ENCODE measurements around the gene EGFL6. TPM values are rescaled to one million over a fixed set of nuclear protein-coding genes. Genes with fewer than 3 reads are reported as not detected.
"Not testable (repeated sequence)": the region's sequence is repeated elsewhere in the genome, so short reads cannot be mapped to it uniquely, and the experiment has no call there.

Gene EGFL6
- total and polyA plus RNA-seq, 12 donors: 1.00 TPM; not detected in 11

- Histone ChIP-seq H3K4me3 (no peak overlapping the region), H3K9me3 (replicated peaks in 1 of 3) (peaks cover 0 to 7% (median 0%) of the 10 kb centered on the region in 3 donors), H3K27me3 (peaks cover 24% of the 10 kb centered on the region), H3K4me1 (replicated peaks in 1 of 2) (no peaks in the 10 kb centered on the region), H3K27ac (no peak overlapping the region), H3K36me3 (replicated peaks in 1 of 2) (no peaks in the 10 kb centered on the region)
- WGBS, 4 donors: 77 to 88% (median 84%) methylated on average over 8 of the region's 8 CpGs
- intact Hi-C loops (cut with DNase I): no loop called here
- TF ChIP-seq CTCF (IDR thresholded peaks at IDR 0.05) (no peak), POLR2A (IDR thresholded peaks at IDR 0.05) (no peak)
- no peak for DNase-seq
Measured at GRCh38 chrX:13627306-13627705, 57.9 kb downstream of the EGFL6 start.

GRCh38 chrX:13637224-13637623 is 67.8 kb downstream of the EGFL6 start:
- intact Hi-C loops (cut with DNase I): not testable (repeated sequence)
- 76 to 88% (median 80%) methylated on average over 5 to 9 of the region's 9 CpGs for WGBS, 4 donors

GRCh38 chrX:13638021-13638420 is 68.6 kb downstream of the EGFL6 start:
- WGBS, 4 donors: 28 to 50% (median 38%) methylated on average over 1 of the region's 1 CpG
- Histone ChIP-seq H3K27ac (no peak overlapping the region), H3K36me3 (replicated peaks in 1 of 2) (no peaks in the 10 kb centered on the region), H3K27me3 (peaks cover 30% of the 10 kb centered on the region), H3K4me1 (replicated peaks in 1 of 2) (no peaks in the 10 kb centered on the region), H3K9me3 (replicated peaks in 1 of 3) (no peaks in the 10 kb centered on the region), H3K4me3 (no peak overlapping the region)
- intact Hi-C loops (cut with DNase I): no loop called here
- no peak for TF ChIP-seq POLR2A (IDR thresholded peaks at IDR 0.05)
- no peak for TF ChIP-seq CTCF (IDR thresholded peaks at IDR 0.05)
- DNase-seq: no peak

More at GRCh38 chrX:13637224-13637623, 67.8 kb downstream of the EGFL6 start:
- not testable (repeated sequence) for H3K4me3 ChIP-seq; H3K27ac ChIP-seq; H3K9me3 ChIP-seq (replicated peaks in 1 of 3); DNase-seq; H3K4me1 ChIP-seq (replicated peaks in 1 of 2); H3K36me3 ChIP-seq (replicated peaks in 1 of 2)
- H3K27me3 ChIP-seq: peaks cover 33% of the 10 kb centered on the region

GRCh38 chrX:13638826-13639225 is 69.4 kb downstream of the EGFL6 start:
- Histone ChIP-seq H3K27ac (no peak overlapping the region), H3K36me3 (replicated peaks in 1 of 2) (no peaks in the 10 kb centered on the region), H3K4me3 (no peak overlapping the region), H3K4me1 (replicated peaks in 1 of 2) (no peaks in the 10 kb centered on the region), H3K9me3 (replicated peaks in 1 of 3) (no peaks in the 10 kb centered on the region), H3K27me3 (peaks cover 27% of the 10 kb centered on the region)
- intact Hi-C loops (cut with DNase I): no loop called here
- WGBS, 4 donors: 52 to 88% (median 61%) methylated on average over 3 of the region's 3 CpGs
- no peak for DNase-seq
- TF ChIP-seq POLR2A (IDR thresholded peaks at IDR 0.05) (no peak), CTCF (IDR thresholded peaks at IDR 0.05) (no peak)

- H3K27ac ChIP-seq; H3K36me3 ChIP-seq (replicated peaks in 1 of 2); H3K4me1 ChIP-seq (replicated peaks in 1 of 2); H3K9me3 ChIP-seq (replicated peaks in 1 of 3); DNase-seq; H3K4me3 ChIP-seq: not testable (repeated sequence)
- intact Hi-C loops (cut with DNase I): loop anchor here (5.0 to 10.0 kb wide), 2 partner anchors 134 to 137 kb away; no protein-coding TSS in a partner anchor
- 74 to 88% (median 81%) methylated on average over 2 to 3 of the region's 4 CpGs for WGBS, 4 donors
- H3K27me3 ChIP-seq: peaks cover 17% of the 10 kb centered on the region
Measured at GRCh38 chrX:13641684-13642083, 72.3 kb downstream of the EGFL6 start.
